Stimulated activated CD8-positive, alpha-beta memory T cell treated with anti-CD3 and anti-CD28 coated beads, Interleukin-12 subunit alpha, Interleukin-12 subunit beta, amount 100 ng/mL, for 24 hours (primary cell): ENCODE results near the gene UBE2I.
"Not testable (repeated sequence)": the region's sequence is repeated elsewhere in the genome, so short reads cannot be mapped to it uniquely, and the experiment has no call there.

ENCODE experiments used
- DNase-seq: peaks from one replicate; pipeline ENCODE4 v3.0.0-alpha.2; 2020; ENCODE audit errors: extremely low read depth

UBE2I gene

GRCh38 chr16:1293921-1294656 is 15.3 kb upstream of the UBE2I start:
- no peak for DNase-seq

DNA sequence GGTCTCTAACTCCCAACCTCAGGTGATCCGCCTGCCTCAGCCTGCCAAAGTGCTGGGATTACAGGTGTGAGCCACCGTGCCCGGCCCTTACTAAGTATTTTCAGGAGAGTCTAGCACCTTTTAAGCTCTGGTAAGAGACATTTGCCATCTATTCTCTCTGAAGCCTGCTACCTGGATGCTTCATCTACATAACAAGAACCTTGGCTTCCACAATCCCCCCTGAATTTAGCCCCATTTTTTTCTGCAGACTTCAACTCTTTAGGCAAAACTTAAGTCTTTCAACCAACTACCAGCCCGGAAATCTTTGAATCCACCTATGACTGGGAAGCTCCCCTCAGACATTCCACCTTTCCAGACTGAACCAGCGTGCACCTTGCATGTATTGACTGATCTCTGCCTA is 14.0 kb upstream of the UBE2I start:
- DNase-seq = no peak

- not testable (repeated sequence) for DNase-seq
Observed at GRCh38 chr16:1296688-1297017, 12.8 kb upstream of the UBE2I start.

DNA sequence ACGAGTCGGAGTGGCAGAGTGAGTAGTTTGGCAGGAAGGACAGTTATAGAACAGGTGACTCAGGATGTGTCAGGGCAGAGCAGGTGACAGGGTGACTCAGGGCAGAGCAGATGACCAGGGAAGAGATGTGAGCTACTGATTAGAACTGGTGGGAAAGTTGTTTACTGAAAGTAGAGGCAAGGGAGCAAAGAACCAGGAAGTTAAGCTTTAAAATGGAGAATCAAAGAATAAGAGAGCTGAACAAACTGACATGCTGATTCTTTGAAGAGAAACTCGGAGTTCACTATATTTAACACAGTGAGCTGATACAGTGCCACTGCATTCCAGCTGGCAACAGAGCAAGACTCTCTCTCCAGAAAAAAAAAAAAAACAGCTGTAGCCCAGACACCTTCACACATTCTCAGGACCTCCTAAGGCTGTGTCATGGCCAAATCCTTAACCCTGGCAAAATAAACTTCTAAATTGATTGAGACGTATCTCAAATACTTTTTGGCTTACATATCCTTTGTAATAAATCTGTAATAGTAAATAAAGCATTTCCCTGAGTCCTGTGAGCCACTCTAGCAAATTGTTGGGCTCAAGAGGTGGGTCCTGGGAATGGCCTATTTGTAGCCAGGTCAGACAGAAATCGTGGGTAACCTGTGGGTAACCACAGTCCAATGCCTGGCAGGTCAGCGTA is 12.3 kb upstream of the UBE2I start:
- no peak for DNase-seq

DNA sequence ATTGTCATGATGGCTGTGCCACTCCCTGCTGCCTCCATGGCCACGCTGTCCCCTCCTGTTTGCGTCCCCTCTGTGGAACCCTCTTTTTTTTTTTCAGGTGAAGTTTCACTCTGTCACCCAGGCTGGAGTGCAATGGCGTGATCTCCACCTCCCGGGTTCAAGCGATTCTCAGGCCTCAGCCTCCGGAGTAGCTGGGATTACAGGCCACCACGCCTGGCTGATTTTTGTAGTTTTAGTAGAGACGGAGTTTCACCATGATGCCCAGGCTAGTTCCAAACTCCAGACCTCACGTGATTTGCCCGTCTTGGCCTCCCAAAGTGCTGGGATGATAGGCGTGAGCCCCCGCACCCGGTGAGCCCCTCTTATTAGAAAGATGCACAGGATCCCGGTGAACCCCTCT is 11.0 kb upstream of the UBE2I start:
- DNase-seq = no peak

DNA sequence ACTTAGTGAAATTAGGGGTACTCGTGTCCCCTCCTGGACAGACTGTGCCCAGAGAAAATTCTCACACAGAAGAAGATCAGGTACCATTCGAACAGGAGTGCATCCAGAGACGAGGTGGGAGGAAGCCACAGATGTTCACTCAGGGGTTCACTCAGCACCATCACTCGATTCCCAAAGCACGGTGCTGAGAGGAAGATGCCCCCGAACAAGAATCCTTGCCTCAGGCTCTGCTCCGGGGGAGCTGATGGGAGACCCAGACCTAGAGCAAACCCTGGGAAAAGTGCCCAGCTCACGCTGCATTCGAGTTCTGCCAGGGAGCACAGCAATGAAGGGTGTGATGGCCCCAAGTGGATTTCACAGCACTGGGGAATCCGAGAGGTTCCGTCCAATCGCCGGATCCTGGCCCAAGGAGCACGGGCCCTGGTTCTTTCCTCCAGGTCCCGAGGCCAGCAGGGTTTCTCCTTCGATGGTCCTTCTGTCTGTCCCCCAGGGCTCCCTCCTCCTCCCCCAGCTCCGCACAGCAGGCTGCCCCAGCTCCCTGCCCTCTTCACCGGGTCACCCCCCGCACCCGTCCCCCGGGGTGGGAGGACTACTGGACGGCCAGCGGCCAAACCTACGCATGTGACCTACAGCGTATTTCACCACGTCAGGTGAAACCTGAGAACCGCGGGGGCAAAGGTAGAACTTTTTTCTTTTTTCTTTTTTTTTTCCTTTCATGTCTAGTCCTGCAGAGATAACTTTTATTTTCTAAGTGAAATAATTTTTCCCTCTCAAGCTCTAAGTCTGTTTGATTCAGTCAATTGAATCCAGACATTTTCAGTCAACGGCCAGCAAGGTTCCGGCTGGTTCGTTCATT is 10.2 kb upstream of the UBE2I start:
- DNase-seq = no peak

DNA sequence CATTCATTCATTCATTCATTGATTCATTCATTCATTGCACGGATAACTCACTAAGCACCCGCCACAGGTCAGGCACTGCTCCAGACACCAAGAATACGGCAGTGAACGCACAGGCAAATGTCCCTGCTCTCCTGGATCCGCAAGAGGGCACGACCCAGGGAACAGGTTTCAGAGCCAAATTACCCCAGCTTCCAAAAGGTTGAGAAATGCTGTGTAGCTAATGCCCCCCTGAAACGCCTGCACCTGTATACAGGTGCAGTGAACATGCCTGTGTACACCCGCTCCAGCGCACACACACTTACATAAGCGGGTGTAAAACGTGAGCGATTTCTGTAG is 9.6 kb upstream of the UBE2I start:
- DNase-seq = no peak

- DNase-seq = peak; percentile 31
Observed at GRCh38 chr16:1300664-1301476, 8.6 kb upstream of the UBE2I start.

DNA sequence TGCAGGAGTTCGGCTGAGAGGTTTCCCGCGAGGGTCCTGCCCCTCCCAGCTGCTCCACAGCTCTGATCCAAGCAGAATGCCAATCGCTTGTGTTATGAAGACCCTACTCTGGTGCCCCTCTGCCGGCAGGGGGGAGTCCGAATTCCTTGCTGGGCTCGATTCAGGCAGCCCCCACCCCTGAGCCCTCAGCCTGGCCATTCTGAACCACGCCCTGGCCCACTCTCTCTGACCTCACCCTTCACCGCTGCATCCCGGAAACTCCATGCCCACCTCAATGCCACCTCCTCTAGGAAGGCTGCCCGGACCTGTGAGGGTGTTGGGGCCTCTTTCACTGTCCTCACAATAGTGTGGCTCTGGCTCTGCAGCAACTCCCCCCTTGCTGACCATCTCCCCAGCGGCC is 7.9 kb upstream of the UBE2I start:
- no peak for DNase-seq

- DNase-seq = no peak
Observed at GRCh38 chr16:1305823-1306222, 3.6 kb upstream of the UBE2I start.

- DNase-seq = no peak
Observed at GRCh38 chr16:1306334-1306733, 3.1 kb upstream of the UBE2I start.

DNA sequence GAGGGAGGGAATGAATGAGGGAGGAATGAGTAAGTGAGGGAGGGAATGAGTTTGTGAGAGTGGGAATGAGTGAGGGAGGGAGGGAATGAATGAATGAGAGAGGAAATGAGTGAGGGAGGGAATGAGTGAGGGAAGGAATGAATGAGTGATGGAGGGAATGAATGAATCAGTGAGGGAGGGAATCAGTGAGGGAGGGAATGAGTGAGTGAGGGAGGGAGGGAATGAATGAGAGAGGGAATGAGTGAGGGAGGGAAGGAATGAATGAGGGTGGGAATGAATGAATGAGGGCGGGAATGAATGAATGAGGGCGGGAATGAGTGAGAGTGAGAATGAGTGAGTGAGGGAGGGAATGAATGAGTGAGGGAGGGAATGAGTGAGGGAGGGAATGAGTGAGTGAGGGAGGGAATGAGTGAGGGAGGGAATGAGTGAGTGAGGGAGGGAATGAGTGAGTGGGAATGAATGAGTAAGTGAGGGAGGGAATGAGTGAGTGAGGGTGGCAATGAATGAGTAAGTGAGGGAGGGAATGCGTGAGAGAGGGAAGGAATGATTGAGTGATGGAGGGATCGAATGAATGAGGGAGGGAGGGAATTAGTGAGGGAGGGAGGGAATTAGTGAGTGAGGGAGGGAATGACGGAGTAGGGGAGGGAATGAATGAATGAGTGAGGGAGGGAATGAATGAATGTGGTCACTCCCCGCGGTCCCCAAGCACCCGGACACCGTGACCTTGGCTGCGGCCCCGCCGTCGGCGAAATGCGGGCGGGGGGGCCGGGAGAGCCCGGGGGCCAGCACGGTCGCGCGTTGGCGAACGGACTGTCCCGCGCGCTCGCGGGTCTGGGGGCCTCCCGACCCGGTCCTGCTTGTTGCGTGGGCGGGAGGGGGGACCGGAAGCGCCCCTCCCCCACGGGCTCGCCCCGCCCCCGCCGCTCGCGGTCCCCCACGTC is 1.1 kb upstream of the UBE2I start:
- no peak for DNase-seq

- DNase-seq = peak; percentile 32
Observed at GRCh38 chr16:1309888-1310831, 724 bp downstream of the UBE2I start.

GRCh38 chr16:1310832-1311200 is 1.4 kb downstream of the UBE2I start:
- no peak for DNase-seq

DNA sequence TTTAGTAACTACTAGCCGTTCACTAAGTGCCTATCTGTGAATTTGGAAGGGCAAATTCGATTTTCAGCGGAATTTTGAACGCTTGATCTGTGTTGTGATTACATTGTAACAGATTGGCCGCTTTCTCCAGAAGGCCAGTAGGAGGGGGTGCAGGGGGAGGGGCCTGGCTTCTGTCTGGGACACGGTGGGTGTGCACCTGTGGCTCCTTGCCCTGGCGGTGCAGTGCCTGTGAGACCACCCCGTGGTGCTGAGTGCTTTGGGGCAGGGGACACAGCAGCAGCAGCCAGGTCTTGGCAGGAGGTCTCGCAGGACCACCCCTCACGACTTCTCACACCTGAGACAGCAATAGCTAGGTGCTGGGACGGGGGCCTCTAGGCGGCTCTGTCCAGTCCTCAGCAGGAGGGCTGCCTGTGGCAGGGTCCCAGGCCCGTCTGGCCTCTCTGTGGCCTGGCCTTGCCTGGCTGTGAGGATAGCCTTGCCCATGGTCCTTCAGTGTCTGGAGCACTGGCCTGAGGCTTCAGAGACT is 1.8 kb downstream of the UBE2I start:
- no peak for DNase-seq

DNA sequence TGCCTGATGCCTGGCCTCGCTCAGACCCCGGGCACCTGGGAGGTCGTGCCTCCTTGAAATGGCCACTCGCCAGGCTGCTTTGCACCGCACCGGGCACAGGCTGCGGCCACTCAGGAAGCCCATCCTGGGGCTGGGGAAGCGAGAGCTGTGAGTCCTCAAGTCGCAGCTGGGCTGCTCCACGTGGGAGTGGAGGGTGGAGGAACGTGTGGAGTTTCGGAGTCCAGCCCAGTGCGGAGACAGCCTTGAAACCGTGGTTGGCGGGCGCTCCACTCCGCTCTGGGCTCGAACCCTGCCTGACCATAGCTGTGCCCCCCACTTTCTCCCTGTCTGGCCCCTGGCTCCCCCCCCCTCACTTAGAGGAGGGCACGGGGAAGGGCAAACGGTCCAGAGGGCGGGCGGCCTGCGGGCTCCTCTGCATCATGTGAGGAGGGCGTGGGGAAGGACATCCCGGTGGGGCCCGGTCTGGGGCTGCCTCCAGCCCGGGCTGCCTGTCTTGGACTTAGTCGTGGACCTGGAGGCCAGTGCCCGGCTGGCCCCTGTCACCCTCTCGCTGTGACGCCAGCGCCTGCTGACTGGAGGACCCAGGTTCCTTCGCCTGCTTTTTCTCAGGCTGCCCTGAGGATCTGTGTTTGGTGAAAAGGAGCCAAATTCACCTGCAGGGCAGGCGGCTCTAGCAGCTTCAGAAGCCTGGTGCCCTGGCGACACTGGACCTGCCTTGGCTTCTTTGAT is 2.5 kb downstream of the UBE2I start:
- DNase-seq = no peak

DNA sequence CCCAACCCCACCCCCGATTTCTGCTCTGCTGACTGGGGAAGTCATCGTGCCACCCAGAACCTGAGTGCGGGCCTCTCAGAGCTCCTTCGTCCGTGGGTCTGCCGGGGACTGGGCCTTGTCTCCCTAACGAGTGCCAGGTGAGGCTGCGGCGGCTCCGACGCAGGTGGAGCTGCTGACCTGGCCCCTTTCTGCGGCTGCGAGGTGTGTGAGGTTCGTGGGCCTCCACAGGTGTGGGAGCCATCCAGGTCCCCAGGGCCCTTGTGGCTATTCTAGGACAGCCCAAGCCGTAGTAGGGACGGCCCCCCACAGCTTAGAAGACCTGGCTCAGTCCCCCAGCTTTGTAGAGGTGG is 3.0 kb downstream of the UBE2I start:
- no peak for DNase-seq

- no peak for DNase-seq
Observed at GRCh38 chr16:1312903-1313302, 3.5 kb downstream of the UBE2I start.
